RWPE2 (cell line): ENCODE data around the gene JOSD2.

Source experiments
- ATAC-seq: fragments of 200-7000 bp; cut with Tn5 transposase; 3 replicates; pipeline ENCODE4 v1.9.1; 2021; ENCODE audit warnings: low read depth
- DNase-seq: peaks from one replicate; pipeline ENCODE4 v3.0.0-alpha.2; 2020; ENCODE audit warnings: low spot score
- H3K27ac ChIP-seq: fragments of 450-650 bp; 2 replicates; pipeline ENCODE4 v1.5.1; 2017; ENCODE audit warnings: mild to moderate bottlenecking; ENCODE audit not compliant: poor library complexity, severe bottlenecking
- H3K27me3 ChIP-seq: fragments of 250-450 bp; sonication (Bioruptor Pico); 2 replicates; pipeline ENCODE4 v1.5.1; 2021; ENCODE audit warnings: mild to moderate bottlenecking, moderate library complexity; ENCODE audit not compliant: insufficient read depth, poor library complexity, severe bottlenecking
- H3K36me3 ChIP-seq: fragments of 250-450 bp; sonication (Bioruptor Pico); 2 replicates; pipeline ENCODE4 v1.5.1; 2020; ENCODE audit warnings: low read depth, mild to moderate bottlenecking, moderate library complexity
- H3K4me1 ChIP-seq: fragments of 250-450 bp; sonication (Bioruptor Pico); 2 replicates; pipeline ENCODE4 v1.5.1; 2021; ENCODE audit warnings: mild to moderate bottlenecking, moderate library complexity; ENCODE audit not compliant: insufficient read depth, poor library complexity, severe bottlenecking
- H3K4me3 ChIP-seq: fragments of 250-450 bp; sonication (Bioruptor Pico); 2 replicates; pipeline ENCODE4 v1.5.1; 2021; ENCODE audit warnings: mild to moderate bottlenecking, moderate library complexity; ENCODE audit not compliant: severe bottlenecking
- H3K9me3 ChIP-seq: fragments of 250-450 bp; sonication (Bioruptor Pico); 2 replicates; pipeline ENCODE4 v1.5.1; 2021; ENCODE audit warnings: mild to moderate bottlenecking, moderate library complexity; ENCODE audit not compliant: severe bottlenecking
- CTCF ChIP-seq: fragments of 450-650 bp; IDR thresholded peaks from one replicate; pipeline ENCODE4 v1.5.1; 2017; ENCODE audit warnings: mild to moderate bottlenecking, moderate library complexity; ENCODE audit not compliant: poor library complexity, severe bottlenecking

Gene JOSD2

GRCh38 chr19:50517704-50518075, 6.7 kb upstream of the JOSD2 start:
- no peak for DNase-seq

GRCh38 chr19:50516964-50517703, 6.1 kb upstream of the JOSD2 start:
- H3K36me3 ChIP-seq, result no peaks in the 10 kb centered on the region
- H3K4me1 ChIP-seq, result no peaks in the 10 kb centered on the region
- no peaks in the 10 kb centered on the region for H3K9me3 ChIP-seq
- no peak overlapping the region for H3K27ac ChIP-seq
- no peaks in the 10 kb centered on the region for H3K27me3 ChIP-seq
- ATAC-seq (no peak), DNase-seq (no peak)
- no peak overlapping the region for H3K4me3 ChIP-seq
- TF ChIP-seq CTCF, result no peak

More at GRCh38 chr19:50517704-50518075, 6.7 kb upstream of the JOSD2 start:
- no peaks in the 10 kb centered on the region for H3K27me3 ChIP-seq
- H3K4me1 ChIP-seq, result no peaks in the 10 kb centered on the region
- TF ChIP-seq CTCF, result no peak
- H3K36me3 ChIP-seq, result no peaks in the 10 kb centered on the region
- no peaks in the 10 kb centered on the region for H3K9me3 ChIP-seq
- H3K4me3 ChIP-seq, result no peak overlapping the region
- ATAC-seq, result no peak
- H3K27ac ChIP-seq, result no peak overlapping the region

GRCh38 chr19:50516456-50516855, 5.5 kb upstream of the JOSD2 start:
- DNase-seq (no peak), ATAC-seq (no peak)
- no peak overlapping the region for H3K4me3 ChIP-seq
- H3K4me1 ChIP-seq, result no peaks in the 10 kb centered on the region
- H3K27me3 ChIP-seq, result no peaks in the 10 kb centered on the region
- H3K36me3 ChIP-seq, result no peaks in the 10 kb centered on the region
- H3K27ac ChIP-seq, result no peak overlapping the region
- no peak for TF ChIP-seq CTCF
- no peaks in the 10 kb centered on the region for H3K9me3 ChIP-seq

GRCh38 chr19:50515168-50515561, 4.2 kb upstream of the JOSD2 start:
- Histone ChIP-seq H3K36me3 (no peaks in the 10 kb centered on the region), H3K4me3 (no peak overlapping the region), H3K27me3 (no peaks in the 10 kb centered on the region), H3K9me3 (no peaks in the 10 kb centered on the region), H3K4me1 (no peaks in the 10 kb centered on the region), H3K27ac (no peak overlapping the region)
- ATAC-seq, result no peak
- no peak for TF ChIP-seq CTCF
- no peak for DNase-seq
